HG03135 (cell line): ENCODE measurements around the gene FZR1.

Experiments
- ATAC-seq: cut with Tn5 transposase; IDR thresholded peaks from one replicate; pipeline ENCODE4 v1.9.1; 2021; ENCODE audit warnings: mild to moderate bottlenecking, moderate library complexity; ENCODE audit not compliant: unreplicated experiment

Gene FZR1

GRCh38 chr19:3543150-3544057 lies 37.3 kb downstream of the FZR1 start:
- ATAC-seq: no peak

- no peak for ATAC-seq
Observed at GRCh38 chr19:3544058-3544376, 37.9 kb downstream of the FZR1 start.

GRCh38 chr19:3544742-3545668 lies 38.9 kb downstream of the FZR1 start:
- no peak for ATAC-seq

- no peak for ATAC-seq
Observed at GRCh38 chr19:3545669-3546034, 39.5 kb downstream of the FZR1 start.

GRCh38 chr19:3546119-3546518 lies 40.0 kb downstream of the FZR1 start:
- no peak for ATAC-seq

- no peak for ATAC-seq
Observed at GRCh38 chr19:3547301-3547731, 41.2 kb downstream of the FZR1 start.

GRCh38 chr19:3547767-3548282 lies 41.7 kb downstream of the FZR1 start:
- ATAC-seq: no peak

- no peak for ATAC-seq
Observed at GRCh38 chr19:3548606-3549005, 42.5 kb downstream of the FZR1 start.

GRCh38 chr19:3549816-3550215 lies 43.7 kb downstream of the FZR1 start:
- ATAC-seq: no peak

- ATAC-seq: no peak
Observed at GRCh38 chr19:3550947-3551791, 45.1 kb downstream of the FZR1 start.

- no peak for ATAC-seq
Observed at GRCh38 chr19:3551792-3552095, 45.6 kb downstream of the FZR1 start.

GRCh38 chr19:3554254-3555083 lies 48.4 kb downstream of the FZR1 start:
- no peak for ATAC-seq

- no peak for ATAC-seq
Observed at GRCh38 chr19:3555653-3556422, 49.7 kb downstream of the FZR1 start.

- no peak for ATAC-seq
Observed at GRCh38 chr19:3556423-3556977, 50.4 kb downstream of the FZR1 start.

GRCh38 chr19:3556978-3557460 lies 50.9 kb downstream of the FZR1 start:
- ATAC-seq: peak; percentile 34

GRCh38 chr19:3557461-3558248 lies 51.5 kb downstream of the FZR1 start, which contains the start of gene MFSD12:
Gene MFSD12 (minus strand): TSS chr19:3557586. CDS start chr19:3557403, 183 bp downstream.
- peak; percentile 83 for ATAC-seq

- ATAC-seq: no peak
Observed at GRCh38 chr19:3563709-3564524, 57.8 kb downstream of the FZR1 start.
